Keratinocyte (primary cell): ENCODE results near the gene RPGRIP1. TPM values are rescaled to one million over a fixed set of nuclear protein-coding genes. Genes with fewer than 3 reads are reported as not detected.

Experiments used
- DNase-seq: peaks from one replicate; pipeline ENCODE4 v3.0.0-alpha.2; 2011; ENCODE audit warnings: low read depth, missing footprints, low spot score
- FAIRE-seq: peaks from 2 replicates; lab custom pipeline; 2011; peaks lifted over from hg19 to GRCh38; lab: Jason Lieb, UNC
- H2AFZ ChIP-seq: 2 replicates; pipeline ENCODE4 v1.6.0; 2012; ENCODE audit warnings: low read length, control low read depth, inconsistent platforms; ENCODE audit not compliant: control insufficient read depth
- H3K27ac ChIP-seq: 2 replicates; pipeline ENCODE4 v1.5.1; 2011; ENCODE audit warnings: low read length; ENCODE audit not compliant: control insufficient read depth, insufficient read depth
- H3K27me3 ChIP-seq: 3 replicates; pipeline ENCODE4 v1.6.0; 2011; ENCODE audit warnings: low read length; ENCODE audit not compliant: control insufficient read depth, insufficient read depth; ENCODE audit errors: extremely low read depth
- H3K36me3 ChIP-seq, 2 experiments: 2 replicates in 1 of 2; 3 replicates in 1 of 2; pipeline ENCODE4 v1.5.1; 2011; ENCODE audit warnings: low read length in 2 of 2, mild to moderate bottlenecking in 1 of 2; ENCODE audit not compliant: control insufficient read depth in 2 of 2, insufficient read depth in 2 of 2; ENCODE audit errors: extremely low read depth in 1 of 2
- H3K4me1 ChIP-seq: 3 replicates; pipeline ENCODE4 v1.5.1; 2011; ENCODE audit warnings: low read length; ENCODE audit not compliant: control insufficient read depth, insufficient read depth; ENCODE audit errors: extremely low read depth
- H3K4me2 ChIP-seq: 3 replicates; pipeline ENCODE4 v1.6.0; 2011; ENCODE audit warnings: low read depth, low read length; ENCODE audit not compliant: control insufficient read depth, insufficient read depth; ENCODE audit errors: extremely low read depth
- H3K4me3 ChIP-seq, 3 experiments: fragments of 200-600 bp in 1 of 3; sonication (generic) in 1 of 3; 2 replicates in 2 of 3; 3 replicates in 1 of 3; pipeline ENCODE4 v1.5.1; 2011 to 2016; ENCODE audit warnings: low read length in 3 of 3, mild to moderate bottlenecking in 3 of 3, control low read depth in 2 of 3, inconsistent platforms in 1 of 3, low read depth in 1 of 3, mixed read lengths in 1 of 3, mixed run types in 1 of 3, moderate library complexity in 1 of 3; ENCODE audit not compliant: control insufficient read depth in 2 of 3, insufficient read depth in 2 of 3; ENCODE audit errors: extremely low read depth in 1 of 3
- H3K79me2 ChIP-seq: 2 replicates; pipeline ENCODE4 v1.6.0; 2012; ENCODE audit warnings: low read length; ENCODE audit not compliant: control insufficient read depth, insufficient read depth
- H3K9ac ChIP-seq: 3 replicates; pipeline ENCODE4 v1.6.0; 2011; ENCODE audit warnings: low read length; ENCODE audit not compliant: control insufficient read depth, insufficient read depth; ENCODE audit errors: extremely low read depth
- H3K9me1 ChIP-seq: 3 replicates; pipeline ENCODE4 v1.6.0; 2011; ENCODE audit warnings: low read length; ENCODE audit not compliant: control insufficient read depth, insufficient read depth; ENCODE audit errors: extremely low read depth
- H3K9me3 ChIP-seq: 2 replicates; pipeline ENCODE4 v1.5.1; 2012; ENCODE audit warnings: low read depth, low read length; ENCODE audit not compliant: control insufficient read depth
- H4K20me1 ChIP-seq: 3 replicates; pipeline ENCODE4 v1.6.0; 2011; ENCODE audit warnings: low read length; ENCODE audit not compliant: control insufficient read depth, insufficient read depth; ENCODE audit errors: extremely low read depth
- CTCF ChIP-seq, 3 experiments: IDR thresholded peaks in 1 of 3; conservative IDR thresholded peaks in 1 of 3; optimal IDR thresholded peaks in 1 of 3; 2 replicates in 2 of 3; 3 replicates in 1 of 3; pipeline versions ENCODE3 to v1.5.1; 2011; ENCODE audit warnings: low read length in 3 of 3, mild to moderate bottlenecking in 3 of 3, moderate library complexity in 2 of 3, control low read depth in 1 of 3, inconsistent platforms in 1 of 3; ENCODE audit not compliant: insufficient read depth in 2 of 3; ENCODE audit errors: extremely low read depth in 1 of 3
- EZH2 ChIP-seq: IDR thresholded peaks from one replicate; pipeline ENCODE4 v1.6.1; 2012; ENCODE audit warnings: inconsistent platforms, mild to moderate bottlenecking, low read length, moderate library complexity
- dilution Hi-C: fragments of 300-500 bp; cut with MboI; formaldehyde crosslinking; loops from one replicate; pipeline ENCODE4 v1.7.0; 2020; ENCODE audit warnings: low sequenced_read_pairs; ENCODE audit not compliant: extremely low pct_ligation_motif_present
- polyA plus RNA-seq, 5 experiments: library from polyadenylated mRNA; depleted of rRNA in 3 of 5; stranded (reverse) in 3 of 5; stranded (forward) in 1 of 5; unstranded in 1 of 5; fragments of >200 nt; gene quantifications; 1 replicate in 1 of 5; 2 replicates in 3 of 5; 3 replicates in 1 of 5; pipeline versions ENCODE4 v1.2.1 to v1.2.3, GENCODE V29; 2011 to 2012; ENCODE audit warnings: missing spikeins in 2 of 5, low read depth in 1 of 5, low replicate concordance in 1 of 5

Gene RPGRIP1
- polyA plus RNA-seq, 1 donor (not counting 4 experiments of a cell fraction or from before 2014, with no cell fraction given) = 0.07 TPM

DNA sequence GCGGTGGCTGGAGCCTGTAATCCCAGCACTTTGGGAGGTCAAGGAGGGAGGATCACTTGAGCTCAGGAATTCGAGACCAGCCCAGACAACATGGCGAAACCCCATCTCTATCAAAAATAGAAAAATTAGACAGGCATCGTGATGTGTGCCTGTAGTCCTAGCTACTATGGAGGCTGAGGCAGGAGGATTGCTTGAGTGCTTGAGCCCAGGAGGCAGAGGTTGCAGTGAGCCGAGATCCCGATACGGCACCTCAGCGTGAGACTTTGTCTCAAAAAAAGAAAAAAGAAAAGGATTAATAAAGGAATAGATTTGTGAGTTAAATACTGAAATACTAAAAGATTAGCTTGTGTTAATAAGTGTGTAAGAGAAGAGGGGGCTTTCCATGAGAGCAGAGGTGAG, 29.4 kb downstream of the RPGRIP1 start:
- DNase-seq = no peak
- Histone ChIP-seq H3K27me3 (no peaks in the 10 kb centered on the region), H3K4me1 (peaks cover 8% of the 10 kb centered on the region), H3K79me2 (no peaks in the 10 kb centered on the region), H2AFZ (peak overlapping the region; percentile 84), H3K4me2 (peak overlapping the region; percentile 47), H3K27ac (peak overlapping the region; percentile 40), H4K20me1 (no peaks in the 10 kb centered on the region), H3K9me3 (no peaks in the 10 kb centered on the region), H3K9ac (peak overlapping the region; percentile 80), H3K4me3 (peak overlapping the region in 2 of 3 experiments; percentile 3 to 22), H3K9me1 (no peaks in the 10 kb centered on the region), H3K36me3 (no peaks in the 10 kb centered on the region)
- dilution Hi-C loops = no loop called here
- no peak for FAIRE-seq
- TF ChIP-seq CTCF (optimal IDR thresholded peaks at IDR 0.05 in 1 of 3, IDR thresholded peaks at IDR 0.05 in 1 of 3, conservative IDR thresholded peaks at IDR 0.05 in 1 of 3; ENCODE audit: extremely low read depth in 1 of 3, insufficient read depth in 2 of 3, low read length in 3 of 3) = no peak
- TF ChIP-seq EZH2 = no peak

DNA sequence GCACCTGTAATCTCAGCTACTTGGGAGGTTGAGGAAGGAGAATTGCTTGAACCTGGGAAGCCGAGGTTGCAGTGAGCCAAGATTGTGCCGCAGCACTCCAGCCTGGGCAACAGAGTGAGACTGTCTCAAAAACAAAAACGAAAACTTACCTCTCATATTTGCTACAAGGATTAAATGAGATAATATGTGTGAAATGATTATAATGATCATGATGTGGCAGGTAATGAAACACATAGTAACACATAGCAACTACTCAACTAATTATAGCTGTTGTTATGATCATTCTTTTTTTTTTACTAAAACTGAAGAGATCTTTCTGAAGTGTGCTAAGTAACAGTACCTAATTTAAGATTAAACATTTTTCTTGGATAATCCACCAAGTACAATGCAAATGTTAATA, 30.1 kb downstream of the RPGRIP1 start:
- H3K9ac ChIP-seq = no peak overlapping the region
- dilution Hi-C loops = no loop called here
- H3K27ac ChIP-seq = no peak overlapping the region
- H3K9me3 ChIP-seq = no peaks in the 10 kb centered on the region
- TF ChIP-seq CTCF (optimal IDR thresholded peaks at IDR 0.05 in 1 of 3, IDR thresholded peaks at IDR 0.05 in 1 of 3, conservative IDR thresholded peaks at IDR 0.05 in 1 of 3; ENCODE audit: extremely low read depth in 1 of 3, insufficient read depth in 2 of 3, low read length in 3 of 3) (no peak), EZH2 (no peak)
- H2AFZ ChIP-seq = no peak overlapping the region
- peaks cover 8% of the 10 kb centered on the region for H3K4me1 ChIP-seq
- H3K4me3 ChIP-seq = no peak overlapping the region
- H3K4me2 ChIP-seq = no peak overlapping the region
- H3K9me1 ChIP-seq = no peaks in the 10 kb centered on the region
- H3K27me3 ChIP-seq = no peaks in the 10 kb centered on the region
- FAIRE-seq = no peak
- no peaks in the 10 kb centered on the region for H4K20me1 ChIP-seq
- H3K79me2 ChIP-seq = no peaks in the 10 kb centered on the region
- H3K36me3 ChIP-seq = no peaks in the 10 kb centered on the region
- no peak for DNase-seq
